Stimulated activated CD4-positive, alpha-beta T cell treated with anti-CD3 and anti-CD28 coated beads, Interleukin-12 subunit alpha, Interleukin-12 subunit beta, amount 100 ng/mL, for 48 hours (primary cell): Measurements from ENCODE around the gene AMY1B.
"Not testable (repeated sequence)": the region's sequence is repeated elsewhere in the genome, so short reads cannot be mapped to it uniquely, and the experiment has no call there.

Experiments used
- DNase-seq, 3 donors: peaks; one replicate each; pipeline ENCODE4 v3.0.0-alpha.2; 2020; ENCODE audit warnings: low read depth in 2 of 3, low spot score in 1 of 3

The AMY1B gene

GRCh38 chr1:103696110-103696509 is at the start of gene AMY1B:
Gene AMY1B, minus strand, starts transcription at chr1:103696210. Its CDS starts 571 bp downstream, at chr1:103695639.
- not testable (repeated sequence) for DNase-seq

- DNase-seq = not testable (repeated sequence)
These were observed 49.0 kb upstream of the AMY1B start for GRCh38 chr1:103745040-103745439.

DNA sequence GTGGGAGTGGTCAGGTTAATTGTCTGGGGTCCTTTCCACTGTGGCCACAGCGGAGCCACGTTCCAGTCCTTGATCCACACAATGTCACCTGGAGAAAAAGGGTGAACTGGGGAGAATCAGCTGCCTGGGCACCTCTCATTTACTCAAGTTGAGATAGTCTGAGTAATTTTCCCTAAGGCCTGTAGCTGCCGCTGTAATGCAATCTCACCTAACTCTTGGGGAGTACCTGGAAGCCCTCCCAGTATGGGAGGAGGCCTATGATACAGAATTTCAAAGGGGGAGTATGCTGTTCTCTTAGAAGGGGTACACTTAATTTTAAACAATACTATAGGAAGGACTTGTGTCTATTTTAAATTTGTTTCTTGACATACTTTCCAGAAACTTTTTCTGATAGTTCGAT is 48.4 kb upstream of the AMY1B start:
- DNase-seq = not testable (repeated sequence)

GRCh38 chr1:103738031-103738430 is 42.0 kb upstream of the AMY1B start:
- not testable (repeated sequence) for DNase-seq

DNA sequence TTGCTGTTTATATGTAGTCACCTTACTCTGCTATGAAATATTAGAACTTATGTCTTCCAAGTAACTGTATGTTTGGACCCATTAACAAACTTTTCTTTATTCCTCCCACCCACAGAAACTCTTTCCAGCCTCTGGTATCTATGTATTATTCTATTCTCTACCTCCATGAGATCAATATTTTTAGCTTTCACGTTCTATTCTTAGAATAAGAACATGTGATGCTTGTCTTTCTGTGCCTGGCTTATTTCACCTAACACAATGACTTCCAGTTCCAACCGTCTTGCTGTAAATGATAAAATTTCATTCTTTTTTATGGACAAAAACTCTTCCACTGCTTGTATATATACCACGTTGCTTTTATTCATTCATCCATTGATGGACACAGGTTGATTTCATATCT is 39.3 kb upstream of the AMY1B start:
- not testable (repeated sequence) for DNase-seq

- DNase-seq = not testable (repeated sequence)
These were observed 25.5 kb upstream of the AMY1B start for GRCh38 chr1:103721473-103721872.

- not testable (repeated sequence) for DNase-seq
These were observed 21.4 kb upstream of the AMY1B start for GRCh38 chr1:103717404-103717803.

DNA sequence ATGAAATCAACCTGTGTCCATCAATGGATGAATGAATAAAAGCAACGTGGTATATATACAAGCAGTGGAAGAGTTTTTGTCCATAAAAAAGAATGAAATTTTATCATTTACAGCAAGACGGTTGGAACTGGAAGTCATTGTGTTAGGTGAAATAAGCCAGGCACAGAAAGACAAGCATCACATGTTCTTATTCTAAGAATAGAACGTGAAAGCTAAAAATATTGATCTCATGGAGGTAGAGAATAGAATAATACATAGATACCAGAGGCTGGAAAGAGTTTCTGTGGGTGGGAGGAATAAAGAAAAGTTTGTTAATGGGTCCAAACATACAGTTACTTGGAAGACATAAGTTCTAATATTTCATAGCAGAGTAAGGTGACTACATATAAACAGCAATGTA is 14.4 kb upstream of the AMY1B start:
- not testable (repeated sequence) for DNase-seq

- DNase-seq = not testable (repeated sequence)
These were observed 11.7 kb upstream of the AMY1B start for GRCh38 chr1:103707670-103708069.

DNA sequence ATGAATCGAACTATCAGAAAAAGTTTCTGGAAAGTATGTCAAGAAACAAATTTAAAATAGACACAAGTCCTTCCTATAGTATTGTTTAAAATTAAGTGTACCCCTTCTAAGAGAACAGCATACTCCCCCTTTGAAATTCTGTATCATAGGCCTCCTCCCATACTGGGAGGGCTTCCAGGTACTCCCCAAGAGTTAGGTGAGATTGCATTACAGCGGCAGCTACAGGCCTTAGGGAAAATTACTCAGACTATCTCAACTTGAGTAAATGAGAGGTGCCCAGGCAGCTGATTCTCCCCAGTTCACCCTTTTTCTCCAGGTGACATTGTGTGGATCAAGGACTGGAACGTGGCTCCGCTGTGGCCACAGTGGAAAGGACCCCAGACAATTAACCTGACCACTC is 5.2 kb upstream of the AMY1B start:
- DNase-seq = not testable (repeated sequence)

DNA sequence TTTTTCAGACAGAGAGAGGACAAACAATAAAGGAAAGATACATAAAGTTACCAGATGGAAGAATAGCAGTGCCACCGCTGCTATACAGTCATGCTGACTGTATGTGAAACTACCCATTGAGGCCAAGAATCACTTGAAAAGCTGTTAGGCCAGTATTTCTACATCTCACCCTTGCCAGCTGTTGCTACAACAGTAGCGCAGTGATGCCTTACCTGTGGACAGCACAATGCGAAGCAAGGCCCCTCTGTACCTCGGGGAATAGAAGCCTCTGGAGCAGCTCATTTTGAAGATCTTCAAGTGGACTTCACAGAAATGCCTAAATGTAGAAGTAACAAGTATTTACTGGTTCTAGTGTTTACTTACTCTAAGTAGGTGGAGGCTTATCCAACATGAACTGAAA is 4.7 kb upstream of the AMY1B start:
- DNase-seq = not testable (repeated sequence)

- DNase-seq = not testable (repeated sequence)
These were observed 1.4 kb upstream of the AMY1B start for GRCh38 chr1:103697430-103697829.

GRCh38 chr1:103676335-103676734 is 19.7 kb downstream of the AMY1B start:
- DNase-seq = not testable (repeated sequence)

DNA sequence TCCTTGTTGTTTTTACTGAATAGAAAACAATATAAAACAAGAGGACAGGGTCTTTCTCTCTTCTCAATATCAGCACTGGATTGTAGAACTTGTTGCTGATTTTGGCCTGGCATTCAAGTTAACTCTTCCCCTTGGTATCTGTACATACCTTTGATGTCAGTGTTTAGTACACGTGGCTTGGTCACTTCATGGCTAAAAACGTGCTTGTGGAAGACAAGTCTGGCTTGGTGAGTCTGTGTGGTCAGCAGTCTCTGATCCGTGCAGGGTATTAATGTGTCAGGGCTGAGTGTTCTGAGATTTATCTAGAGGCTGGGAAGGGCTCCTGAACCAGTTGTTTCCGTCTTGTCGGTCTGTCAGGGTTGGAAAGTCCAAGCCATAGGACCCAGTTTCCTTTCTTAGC is 40.5 kb downstream of the AMY1B start, which contains the start of gene AMY1A:
Gene AMY1A (plus strand): TSS at position 301 of the 400 bp plus-strand sequence. CDS start 571 bp downstream, outside the sequence.
- not testable (repeated sequence) for DNase-seq

- DNase-seq = not testable (repeated sequence)
These were observed 41.9 kb downstream of the AMY1B start for GRCh38 chr1:103654133-103654532.

- not testable (repeated sequence) for DNase-seq
These were observed 45.1 kb downstream of the AMY1B start for GRCh38 chr1:103650889-103651288.

DNA sequence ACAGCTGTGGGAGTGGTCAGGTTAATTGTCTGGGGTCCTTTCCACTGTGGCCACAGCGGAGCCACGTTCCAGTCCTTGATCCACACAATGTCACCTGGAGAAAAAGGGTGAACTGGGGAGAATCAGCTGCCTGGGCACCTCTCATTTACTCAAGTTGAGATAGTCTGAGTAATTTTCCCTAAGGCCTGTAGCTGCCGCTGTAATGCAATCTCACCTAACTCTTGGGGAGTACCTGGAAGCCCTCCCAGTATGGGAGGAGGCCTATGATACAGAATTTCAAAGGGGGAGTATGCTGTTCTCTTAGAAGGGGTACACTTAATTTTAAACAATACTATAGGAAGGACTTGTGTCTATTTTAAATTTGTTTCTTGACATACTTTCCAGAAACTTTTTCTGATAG is 45.7 kb downstream of the AMY1B start:
- not testable (repeated sequence) for DNase-seq

DNA sequence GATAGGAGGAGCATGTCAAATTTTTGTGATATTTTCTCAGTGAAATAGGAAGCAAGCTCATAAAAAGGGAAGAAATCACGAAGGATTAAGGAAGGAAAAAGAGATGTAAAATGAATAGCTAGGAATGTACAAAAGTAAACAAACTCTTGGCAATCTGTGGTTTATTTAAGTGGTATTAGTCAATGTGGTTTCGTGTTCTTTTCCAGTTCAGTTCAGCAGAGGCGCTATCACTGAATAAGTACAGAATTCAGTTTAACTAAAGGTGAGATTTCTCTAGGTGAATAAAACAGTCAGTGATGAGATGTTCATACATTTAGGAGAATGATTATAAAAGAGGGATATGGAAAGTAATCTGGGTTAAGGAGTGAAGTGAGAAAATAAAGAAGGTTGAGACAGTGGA is 52.1 kb downstream of the AMY1B start:
- not testable (repeated sequence) for DNase-seq

DNA sequence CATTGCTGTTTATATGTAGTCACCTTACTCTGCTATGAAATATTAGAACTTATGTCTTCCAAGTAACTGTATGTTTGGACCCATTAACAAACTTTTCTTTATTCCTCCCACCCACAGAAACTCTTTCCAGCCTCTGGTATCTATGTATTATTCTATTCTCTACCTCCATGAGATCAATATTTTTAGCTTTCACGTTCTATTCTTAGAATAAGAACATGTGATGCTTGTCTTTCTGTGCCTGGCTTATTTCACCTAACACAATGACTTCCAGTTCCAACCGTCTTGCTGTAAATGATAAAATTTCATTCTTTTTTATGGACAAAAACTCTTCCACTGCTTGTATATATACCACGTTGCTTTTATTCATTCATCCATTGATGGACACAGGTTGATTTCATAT is 54.8 kb downstream of the AMY1B start:
- DNase-seq = not testable (repeated sequence)
